GM23248 (cell line): ENCODE results near the gene PCDHA5. TPM values are rescaled to one million over a fixed set of nuclear protein-coding genes. Genes with fewer than 3 reads are reported as not detected.
"Not testable (repeated sequence)": the region's sequence is repeated elsewhere in the genome, so short reads cannot be mapped to it uniquely, and the experiment has no call there.

Experiments
- DNase-seq: peaks from one replicate; pipeline ENCODE4 v3.0.0-alpha.2; 2015
- H2AFZ ChIP-seq: fragments of 200-600 bp; sonication (generic); 2 replicates; pipeline ENCODE4 v1.6.1; 2016; ENCODE audit warnings: antibody characterized with exemption
- H3F3A ChIP-seq: fragments of 200-600 bp; sonication (generic); 2 replicates; pipeline ENCODE4 v1.6.1; 2016; ENCODE audit warnings: mild to moderate bottlenecking, antibody characterized with exemption, mixed run types; ENCODE audit not compliant: insufficient read depth
- H3K27ac ChIP-seq: fragments of 200-600 bp; sonication (generic); 2 replicates; pipeline ENCODE4 v1.5.1; 2016; ENCODE audit warnings: mild to moderate bottlenecking
- H3K27me3 ChIP-seq: fragments of 200-600 bp; sonication (generic); replicated peaks from 2 replicates; pipeline ENCODE4 v1.6.1; 2016; ENCODE audit warnings: mild to moderate bottlenecking; ENCODE audit not compliant: insufficient read depth
- H3K36me3 ChIP-seq: fragments of 200-600 bp; sonication (generic); 2 replicates; pipeline ENCODE4 v1.6.1; 2016; ENCODE audit warnings: low read depth, mild to moderate bottlenecking
- H3K4me1 ChIP-seq: fragments of 200-600 bp; sonication (generic); 2 replicates; pipeline ENCODE4 v1.6.1; 2016; ENCODE audit warnings: mild to moderate bottlenecking; ENCODE audit not compliant: insufficient read depth
- H3K4me2 ChIP-seq: fragments of 200-600 bp; sonication (generic); one replicate; pipeline ENCODE4 v1.6.1; 2016; ENCODE audit warnings: mild to moderate bottlenecking; ENCODE audit not compliant: unreplicated experiment
- H3K4me3 ChIP-seq: fragments of 200-600 bp; sonication (generic); 2 replicates; pipeline ENCODE4 v1.5.1; 2016; ENCODE audit warnings: mild to moderate bottlenecking
- H3K79me2 ChIP-seq: fragments of 200-600 bp; sonication (generic); 2 replicates; pipeline ENCODE4 v1.6.1; 2016; ENCODE audit warnings: mild to moderate bottlenecking; ENCODE audit not compliant: insufficient read depth
- H3K9ac ChIP-seq: fragments of 200-600 bp; sonication (generic); 2 replicates; pipeline ENCODE4 v1.6.1; 2016; ENCODE audit warnings: mild to moderate bottlenecking
- H3K9me2 ChIP-seq: fragments of 200-600 bp; sonication (generic); 2 replicates; pipeline ENCODE4 v1.6.1; 2016; ENCODE audit warnings: mixed run types, mild to moderate bottlenecking, moderate library complexity; ENCODE audit not compliant: insufficient read depth
- H3K9me3 ChIP-seq: fragments of 200-600 bp; sonication (generic); one replicate; pipeline ENCODE4 v1.6.1; 2017; ENCODE audit warnings: low read depth
- H4K20me1 ChIP-seq: fragments of 200-600 bp; sonication (generic); 2 replicates; pipeline ENCODE4 v1.6.0; 2016; ENCODE audit not compliant: insufficient read depth
- EZH2 ChIP-seq: fragments of 200-600 bp; sonication (generic); IDR thresholded peaks from 2 replicates; pipeline ENCODE4 v1.6.1; 2018; ENCODE audit warnings: antibody characterized with exemption, mild to moderate bottlenecking; ENCODE audit not compliant: insufficient read depth, poor library complexity, severe bottlenecking
- EZH2phosphoT487 ChIP-seq: fragments of 200-600 bp; sonication (generic); IDR thresholded peaks from 2 replicates; pipeline ENCODE4 v1.6.1; 2018; ENCODE audit warnings: antibody characterized with exemption, moderate library complexity, mild to moderate bottlenecking, low read depth; ENCODE audit not compliant: insufficient read depth
- WGBS, 2 experiments: methylation state at CpG; one replicate each; pipeline ENCODE4 v1.1.6; 2015 to 2017; ENCODE audit warnings: low lambda C conversion rate in 2 of 2, low coverage in 1 of 2; ENCODE audit errors: missing lambda C conversion rate in 2 of 2; 5-methylcytosine and 5-hydroxymethylcytosine counted together
- in situ Hi-C: fragments of 300-500 bp; cut with MboI; formaldehyde crosslinking; loops from 2 replicates; pipeline ENCODE4 v1.15.0; 2020
- polyA plus RNA-seq: library from polyadenylated mRNA; unstranded; fragments of >200 nt; fragmentation: Nextera tagmentation; extraction: Ambion mirVana; gene quantifications from 2 replicates; pipeline ENCODE4 v1.2.1, GENCODE V29; 2016
- total RNA-seq: library from RNA; depleted of rRNA; stranded (reverse); fragments of >200 nt; shearing (Covaris generic); gene quantifications from 2 replicates; pipeline ENCODE4 v1.2.3, GENCODE V29; 2014

Gene PCDHA5
- total and polyA plus RNA-seq, 2 experiments from 2014 or later: not detected

DNA sequence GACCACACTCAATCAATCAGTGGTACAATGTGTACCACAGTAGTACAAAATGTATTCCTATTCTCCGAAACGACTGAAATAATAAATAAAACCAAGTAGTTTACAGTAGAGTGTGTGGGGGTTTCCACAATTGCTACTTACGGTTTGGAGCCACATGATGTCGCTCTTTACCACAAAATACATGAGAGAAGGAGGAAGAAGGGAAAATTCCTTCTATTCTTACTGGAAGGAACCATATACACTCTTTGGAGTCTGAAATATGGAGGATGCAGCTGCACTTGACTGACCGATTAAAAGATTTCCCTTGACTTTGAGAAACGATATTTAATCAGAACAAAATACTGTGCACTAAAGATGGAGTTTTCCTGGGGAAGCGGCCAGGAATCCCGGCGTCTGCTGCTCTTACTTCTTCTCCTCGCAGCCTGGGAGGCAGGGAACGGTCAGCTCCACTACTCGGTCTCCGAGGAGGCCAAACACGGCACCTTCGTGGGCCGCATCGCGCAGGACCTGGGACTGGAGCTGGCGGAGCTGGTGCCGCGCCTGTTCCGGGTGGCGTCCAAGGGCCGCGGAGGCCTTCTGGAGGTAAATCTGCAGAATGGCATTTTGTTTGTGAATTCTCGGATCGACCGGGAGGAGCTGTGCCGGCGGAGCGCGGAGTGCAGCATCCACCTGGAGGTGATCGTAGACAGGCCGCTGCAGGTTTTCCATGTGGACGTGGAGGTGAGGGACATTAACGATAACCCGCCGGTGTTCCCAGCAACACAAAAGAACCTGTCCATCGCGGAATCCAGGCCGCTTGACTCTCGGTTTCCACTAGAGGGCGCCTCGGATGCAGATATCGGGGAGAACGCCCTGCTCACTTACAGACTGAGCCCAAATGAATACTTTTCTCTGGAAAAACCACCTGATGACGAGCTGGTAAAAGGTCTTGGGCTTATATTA is 14.3 kb upstream of the PCDHA5 start, which contains the start of gene PCDHA4:
Gene PCDHA4 (plus strand): TSS at position 235 of the 942 bp plus-strand sequence.
- WGBS, 2 experiments: 30 to 31% methylated on average over 40 to 46 of the region's 47 CpGs
- no peak for TF ChIP-seq EZH2phosphoT487
- TF ChIP-seq EZH2: no peak
- Histone ChIP-seq H3K27me3 (no peaks in the 10 kb centered on the region), H2AFZ (no peak within 1 kb of the TSS), H3K4me1 (no peaks in the 10 kb centered on the region), H3F3A (no peaks in the 10 kb centered on the region), H3K9me2 (no peaks in the 10 kb centered on the region), H3K9me3 (no peaks in the 10 kb centered on the region), H3K79me2 (no peaks in the 10 kb centered on the region), H4K20me1 (no peaks in the 10 kb centered on the region), H3K4me2 (no peak within 1 kb of the TSS), H3K4me3 (no peak within 1 kb of the TSS), H3K9ac (no peak within 1 kb of the TSS), H3K27ac (no peak within 1 kb of the TSS), H3K36me3 (no peaks in the 10 kb centered on the region)
- in situ Hi-C loops: no loop called here
- DNase-seq: peak; percentile 12

DNA sequence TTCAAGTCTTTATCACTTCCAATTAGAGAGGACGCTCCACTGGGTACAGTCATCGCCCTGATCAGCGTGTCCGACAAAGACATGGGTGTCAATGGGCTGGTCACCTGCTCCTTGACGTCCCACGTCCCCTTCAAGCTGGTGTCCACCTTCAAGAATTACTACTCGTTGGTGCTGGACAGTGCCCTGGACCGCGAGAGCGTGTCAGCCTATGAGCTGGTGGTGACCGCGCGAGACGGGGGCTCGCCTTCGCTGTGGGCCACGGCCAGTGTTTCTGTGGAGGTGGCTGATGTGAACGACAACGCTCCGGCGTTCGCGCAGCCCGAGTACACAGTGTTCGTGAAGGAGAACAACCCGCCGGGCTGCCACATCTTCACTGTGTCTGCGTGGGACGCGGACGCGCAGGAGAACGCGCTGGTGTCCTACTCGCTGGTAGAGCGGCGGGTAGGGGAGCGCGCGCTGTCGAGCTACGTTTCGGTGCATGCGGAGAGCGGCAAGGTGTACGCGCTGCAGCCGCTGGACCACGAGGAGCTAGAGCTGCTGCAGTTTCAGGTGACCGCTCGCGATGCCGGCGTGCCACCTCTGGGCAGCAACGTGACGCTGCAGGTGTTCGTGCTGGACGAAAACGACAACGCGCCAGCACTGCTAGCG is 13.0 kb upstream of the PCDHA5 start:
- H3K4me3 ChIP-seq, H3K36me3 ChIP-seq, in situ Hi-C loops, H3K4me2 ChIP-seq, H3K9me3 ChIP-seq, H3K27me3 ChIP-seq, H3K9me2 ChIP-seq, H4K20me1 ChIP-seq, H3K79me2 ChIP-seq, DNase-seq, H3K4me1 ChIP-seq, H3K27ac ChIP-seq, H3K9ac ChIP-seq, H2AFZ ChIP-seq, H3F3A ChIP-seq: not testable (repeated sequence)
- WGBS, 2 experiments: 53 to 59% methylated on average over 45 to 62 of the region's 62 CpGs

DNA sequence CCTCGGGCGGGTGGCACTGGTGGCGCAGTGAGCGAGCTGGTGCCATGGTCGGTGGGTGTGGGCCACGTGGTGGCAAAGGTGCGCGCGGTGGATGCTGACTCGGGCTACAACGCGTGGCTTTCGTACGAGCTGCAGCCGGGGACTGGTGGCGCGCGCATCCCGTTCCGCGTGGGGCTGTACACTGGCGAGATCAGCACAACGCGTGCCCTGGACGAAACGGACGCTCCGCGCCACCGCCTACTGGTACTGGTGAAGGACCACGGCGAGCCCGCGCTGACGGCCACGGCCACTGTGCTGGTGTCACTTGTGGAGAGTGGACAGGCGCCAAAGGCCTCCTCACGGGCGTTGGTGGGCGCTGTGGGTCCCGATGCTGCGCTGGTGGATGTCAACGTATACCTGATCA is 12.5 kb upstream of the PCDHA5 start:
- Histone ChIP-seq H2AFZ (no peak overlapping the region), H3K4me1 (no peaks in the 10 kb centered on the region), H3K4me3 (no peak overlapping the region), H3F3A (no peaks in the 10 kb centered on the region), H4K20me1 (no peaks in the 10 kb centered on the region), H3K9ac (no peak overlapping the region), H3K27ac (no peak overlapping the region), H3K27me3 (no peaks in the 10 kb centered on the region), H3K9me2 (no peaks in the 10 kb centered on the region), H3K36me3 (no peaks in the 10 kb centered on the region), H3K79me2 (no peaks in the 10 kb centered on the region), H3K4me2 (no peak overlapping the region), H3K9me3 (peaks cover 4% of the 10 kb centered on the region)
- in situ Hi-C loops: no loop called here
- TF ChIP-seq EZH2 (no peak), EZH2phosphoT487 (no peak)
- WGBS, 2 experiments: 41 to 53% methylated on average over 15 to 42 of the region's 43 CpGs
- DNase-seq: no peak

DNA sequence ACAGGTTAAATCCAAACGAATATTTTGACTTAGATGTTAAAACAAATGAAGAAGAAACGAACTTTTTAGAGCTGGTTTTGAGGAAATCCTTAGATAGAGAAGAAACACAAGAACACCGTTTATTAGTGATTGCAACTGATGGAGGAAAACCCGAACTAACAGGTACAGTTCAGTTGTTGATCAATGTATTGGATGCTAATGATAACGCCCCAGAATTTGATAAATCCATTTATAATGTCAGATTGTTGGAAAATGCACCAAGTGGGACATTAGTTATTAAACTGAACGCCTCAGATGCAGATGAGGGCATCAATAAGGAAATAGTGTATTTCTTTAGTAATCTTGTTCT is 842 bp downstream of the PCDHA5 start:
- H3K4me2 ChIP-seq: no peak overlapping the region
- no peaks in the 10 kb centered on the region for H3K79me2 ChIP-seq
- H3K27me3 ChIP-seq: no peaks in the 10 kb centered on the region
- in situ Hi-C loops: no loop called here
- H3K4me3 ChIP-seq: no peak overlapping the region
- H3K27ac ChIP-seq: no peak overlapping the region
- WGBS, 2 experiments: 16 to 21% methylated on average over 6 of the region's 6 CpGs
- H3K9me3 ChIP-seq: no peaks in the 10 kb centered on the region
- H3K4me1 ChIP-seq: no peaks in the 10 kb centered on the region
- H3K9ac ChIP-seq: no peak overlapping the region
- H2AFZ ChIP-seq: no peak overlapping the region
- TF ChIP-seq EZH2 (no peak), EZH2phosphoT487 (no peak)
- no peaks in the 10 kb centered on the region for H4K20me1 ChIP-seq
- no peaks in the 10 kb centered on the region for H3K36me3 ChIP-seq
- DNase-seq: no peak
- H3K9me2 ChIP-seq: no peaks in the 10 kb centered on the region
- no peaks in the 10 kb centered on the region for H3F3A ChIP-seq

DNA sequence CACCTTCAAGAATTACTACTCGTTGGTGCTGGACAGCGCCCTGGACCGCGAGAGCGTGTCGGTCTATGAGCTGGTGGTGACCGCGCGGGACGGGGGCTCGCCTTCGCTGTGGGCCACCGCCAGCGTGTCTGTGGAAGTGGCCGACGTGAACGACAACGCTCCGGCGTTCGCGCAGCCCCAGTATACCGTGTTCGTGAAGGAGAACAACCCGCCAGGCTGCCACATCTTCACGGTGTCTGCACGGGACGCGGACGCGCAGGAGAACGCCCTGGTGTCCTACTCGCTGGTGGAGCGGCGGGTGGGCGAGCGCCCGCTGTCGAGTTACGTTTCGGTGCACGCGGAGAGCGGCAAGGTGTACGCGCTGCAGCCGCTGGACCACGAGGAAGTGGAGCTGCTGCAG is 1.6 kb downstream of the PCDHA5 start:
- WGBS, 2 experiments: 41 to 43% methylated on average over 36 to 48 of the region's 48 CpGs
- H3K9me2 ChIP-seq, in situ Hi-C loops: not testable (repeated sequence)

More for the DNA sequence above, 1.6 kb downstream of the PCDHA5 start:
- H3K27me3 ChIP-seq, H3K79me2 ChIP-seq, H3K9me3 ChIP-seq, H3K4me2 ChIP-seq, H3K4me3 ChIP-seq, H4K20me1 ChIP-seq, H3K9ac ChIP-seq, DNase-seq, H3K27ac ChIP-seq, H3K36me3 ChIP-seq, H3F3A ChIP-seq, H2AFZ ChIP-seq, H3K4me1 ChIP-seq: not testable (repeated sequence)
